NCI-H187 (cell line): ENCODE measurements around the gene NPR3.

Experiments used
- DNase-seq, 2 experiments: peaks; one replicate each; lab custom pipeline; 2025; lab: John Stamatoyannopoulos, UW

The NPR3 gene

GRCh38 chr5:32812399-32812798 is 101.3 kb downstream of the NPR3 start:
- no peak for DNase-seq

GRCh38 chr5:32814141-32814540 is 103.0 kb downstream of the NPR3 start:
- no peak for DNase-seq

GRCh38 chr5:32814620-32815019 is 103.5 kb downstream of the NPR3 start:
- DNase-seq = no peak

GRCh38 chr5:32827981-32828380 is 116.9 kb downstream of the NPR3 start:
- no peak for DNase-seq

- no peak for DNase-seq
Measured at GRCh38 chr5:32828492-32828891, 117.4 kb downstream of the NPR3 start.

GRCh38 chr5:32831624-32832023 is 120.5 kb downstream of the NPR3 start:
- no peak for DNase-seq

- no peak for DNase-seq
Measured at GRCh38 chr5:32833127-32833526, 122.0 kb downstream of the NPR3 start.

- no peak for DNase-seq
Measured at GRCh38 chr5:32833663-32834062, 122.5 kb downstream of the NPR3 start.

- no peak for DNase-seq
Measured at GRCh38 chr5:32834251-32834650, 123.1 kb downstream of the NPR3 start.

- DNase-seq = no peak
Measured at GRCh38 chr5:32836176-32836575, 125.1 kb downstream of the NPR3 start.

GRCh38 chr5:32837211-32837610 is 126.1 kb downstream of the NPR3 start:
- no peak for DNase-seq

- DNase-seq = no peak
Measured at GRCh38 chr5:32839106-32839505, 128.0 kb downstream of the NPR3 start.

- DNase-seq = no peak
Measured at GRCh38 chr5:32840606-32841005, 129.5 kb downstream of the NPR3 start.
